Amygdala (tissue), 56 donors: ENCODE results near the gene UGT1A9.

Experiments
- DNase-seq, 56 donors: peaks; one replicate each; lab custom pipeline; 2025; lab: John Stamatoyannopoulos, UW

UGT1A9 gene

DNA sequence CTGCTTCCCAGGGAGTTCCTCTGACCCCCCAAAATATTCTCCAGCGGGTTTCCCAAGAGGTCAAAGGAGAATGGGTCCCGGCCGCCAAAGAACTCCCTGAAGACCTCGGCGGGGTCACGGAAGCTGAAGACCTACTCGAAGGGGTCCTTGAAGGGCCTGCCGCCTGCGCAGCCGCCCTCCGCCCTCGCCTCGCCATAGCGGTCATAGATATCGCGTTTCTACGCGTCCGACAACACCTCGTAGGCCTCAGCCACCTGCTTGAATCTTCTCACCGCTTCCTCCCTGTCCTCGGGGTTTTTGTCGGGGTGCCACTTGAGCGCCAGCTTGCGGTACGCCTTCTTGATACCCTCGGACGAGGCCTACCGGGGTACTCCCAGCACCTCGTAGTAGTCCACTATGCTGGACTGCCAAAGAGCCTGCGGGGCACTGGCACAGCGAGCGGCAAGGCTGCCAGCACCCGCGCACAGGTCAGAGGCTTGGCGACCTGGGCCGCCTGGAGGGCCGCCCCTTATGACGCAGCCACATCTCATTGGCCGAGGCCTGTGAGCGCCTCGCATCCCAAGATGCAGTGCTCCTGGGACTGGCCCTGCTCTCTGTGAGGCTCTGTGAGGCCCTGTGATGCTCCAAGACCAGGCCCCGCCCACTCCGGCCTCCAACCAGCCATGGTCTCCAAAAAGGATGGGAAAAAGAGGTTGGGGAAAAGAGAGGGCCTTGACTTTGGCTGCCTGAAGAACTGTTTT is 83.3 kb downstream of the UGT1A9 start:
- DNase-seq, result no peak

DNA sequence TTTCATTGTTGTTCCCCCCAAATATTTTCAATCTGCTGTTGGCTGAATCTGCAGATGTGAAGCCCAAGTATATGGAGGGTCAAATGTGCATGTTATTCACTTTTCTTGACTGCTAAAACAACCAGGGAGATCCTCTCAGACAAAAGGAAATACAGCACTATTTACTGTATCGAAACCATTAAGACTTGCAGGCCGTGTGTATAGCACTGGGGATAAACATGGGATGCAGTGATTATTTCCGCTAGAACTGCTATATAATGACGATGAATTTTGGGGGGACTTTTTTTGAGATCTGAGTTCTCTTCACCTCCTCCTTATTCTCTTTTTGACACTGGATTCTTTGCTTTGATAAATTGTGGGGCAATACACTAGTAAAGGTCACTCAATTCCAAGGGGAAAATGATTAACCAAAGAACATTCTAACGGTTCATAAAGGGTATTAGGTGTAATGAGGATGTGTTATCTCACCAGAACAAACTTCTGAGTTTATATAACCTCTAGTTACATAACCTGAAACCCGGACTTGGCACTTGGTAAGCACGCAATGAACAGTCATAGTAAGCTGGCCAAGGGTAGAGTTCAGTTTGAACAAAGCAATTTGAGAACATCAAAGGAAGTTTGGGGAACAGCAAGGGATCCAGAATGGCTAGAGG is 84.9 kb downstream of the UGT1A9 start:
- no peak for DNase-seq

DNA sequence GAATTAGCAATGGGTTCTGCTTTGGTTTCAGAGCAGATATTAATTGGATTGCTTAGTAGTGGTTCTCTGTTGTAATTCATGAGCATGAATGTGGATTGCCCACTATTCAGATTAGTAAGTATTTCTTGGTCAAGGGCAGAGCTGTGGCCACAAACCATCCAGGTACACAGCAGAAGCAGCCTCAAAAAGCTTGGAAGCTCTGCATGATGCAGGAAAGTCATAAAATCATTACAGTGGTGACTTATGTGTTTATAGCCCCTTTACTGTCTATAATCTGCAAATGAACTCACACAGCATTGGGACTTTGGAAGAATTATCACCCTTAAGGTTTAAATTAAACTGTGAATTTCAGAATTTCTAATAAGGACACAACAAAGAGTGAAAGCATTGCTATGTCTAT is 86.4 kb downstream of the UGT1A9 start:
- no peak for DNase-seq

DNA sequence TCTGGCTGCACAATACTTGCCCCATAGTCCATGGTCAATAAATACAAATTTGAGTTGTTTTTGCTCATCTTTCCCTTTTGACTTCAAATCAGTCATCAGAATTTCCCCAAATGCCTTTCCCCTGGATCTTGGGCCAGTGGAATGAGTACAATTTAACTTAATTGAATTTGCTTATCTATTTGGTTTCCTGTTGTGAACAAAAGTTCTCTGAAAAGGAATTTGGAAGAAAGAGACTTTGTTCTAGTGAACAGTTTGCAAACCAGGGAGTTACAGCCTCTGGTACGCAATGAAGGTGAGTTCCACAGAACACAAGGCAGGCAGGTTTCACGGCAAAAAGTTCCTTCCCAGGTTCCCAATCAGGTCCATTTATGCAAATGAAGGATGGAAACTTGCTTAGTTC is 87.2 kb downstream of the UGT1A9 start:
- DNase-seq, result no peak

DNA sequence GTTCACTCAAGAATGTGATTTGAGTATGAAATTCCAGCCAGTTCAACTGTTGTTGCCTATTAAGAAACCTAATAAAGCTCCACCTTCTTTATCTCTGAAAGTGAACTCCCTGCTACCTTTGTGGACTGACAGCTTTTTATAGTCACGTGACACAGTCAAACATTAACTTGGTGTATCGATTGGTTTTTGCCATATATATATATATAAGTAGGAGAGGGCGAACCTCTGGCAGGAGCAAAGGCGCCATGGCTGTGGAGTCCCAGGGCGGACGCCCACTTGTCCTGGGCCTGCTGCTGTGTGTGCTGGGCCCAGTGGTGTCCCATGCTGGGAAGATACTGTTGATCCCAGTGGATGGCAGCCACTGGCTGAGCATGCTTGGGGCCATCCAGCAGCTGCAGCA is 88.3 kb downstream of the UGT1A9 start, which contains the start of gene UGT1A1:
UGT1A1 (plus strand) TSS at position 228 of the 400 bp plus-strand sequence; CDS start at position 246, 18 bp downstream.
- DNase-seq, result no peak

DNA sequence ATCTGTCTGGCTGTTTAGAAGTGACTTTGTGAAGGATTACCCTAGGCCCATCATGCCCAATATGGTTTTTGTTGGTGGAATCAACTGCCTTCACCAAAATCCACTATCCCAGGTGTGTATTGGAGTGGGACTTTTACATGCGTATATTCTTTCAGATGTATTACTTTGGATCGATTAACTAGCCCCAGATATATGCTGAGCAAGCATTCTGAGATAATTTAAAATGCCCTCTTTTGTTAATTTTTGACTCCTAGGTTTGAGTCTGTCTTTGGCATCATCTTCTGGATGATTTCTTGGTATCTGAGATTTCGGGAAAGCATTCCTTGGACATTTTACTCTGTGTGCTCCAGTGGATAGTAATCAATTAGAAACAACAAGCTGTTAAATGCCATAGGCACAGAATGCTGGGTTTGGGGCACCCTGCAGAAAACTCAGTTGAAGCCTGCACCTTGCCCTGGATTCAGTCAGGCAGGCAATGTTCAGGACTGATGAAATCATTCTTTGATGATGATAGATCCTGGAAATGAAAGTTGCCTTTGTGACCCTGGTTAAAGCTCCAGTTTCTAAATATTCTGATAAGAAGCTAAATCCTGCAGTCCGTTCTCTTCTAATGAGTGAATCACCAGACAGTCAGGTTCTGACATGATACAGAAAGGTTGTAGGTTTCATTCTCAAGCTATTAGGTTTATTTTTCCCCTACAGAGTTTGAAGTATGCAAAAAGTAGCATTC is 89.5 kb downstream of the UGT1A9 start:
- no peak for DNase-seq

DNA sequence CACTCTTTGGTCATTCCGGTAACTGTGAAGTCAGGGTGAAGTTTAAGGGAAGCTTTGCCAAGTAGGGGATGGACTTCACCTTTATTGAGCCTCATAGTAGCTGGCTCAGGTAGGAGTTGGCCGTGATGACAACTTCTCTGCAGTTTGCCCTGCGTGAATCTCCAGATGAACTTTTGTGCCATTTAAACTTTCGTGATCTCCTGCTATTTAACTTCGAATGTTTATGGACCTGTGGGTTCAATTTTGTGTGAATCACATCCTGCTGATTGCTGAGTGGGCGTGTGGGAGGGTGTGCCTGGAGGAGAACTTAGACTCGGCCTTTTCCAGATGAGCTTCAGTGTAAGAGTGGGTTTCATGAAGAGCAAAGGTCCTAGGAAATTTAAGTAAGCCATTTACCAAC is 92.6 kb downstream of the UGT1A9 start:
- no peak for DNase-seq

DNA sequence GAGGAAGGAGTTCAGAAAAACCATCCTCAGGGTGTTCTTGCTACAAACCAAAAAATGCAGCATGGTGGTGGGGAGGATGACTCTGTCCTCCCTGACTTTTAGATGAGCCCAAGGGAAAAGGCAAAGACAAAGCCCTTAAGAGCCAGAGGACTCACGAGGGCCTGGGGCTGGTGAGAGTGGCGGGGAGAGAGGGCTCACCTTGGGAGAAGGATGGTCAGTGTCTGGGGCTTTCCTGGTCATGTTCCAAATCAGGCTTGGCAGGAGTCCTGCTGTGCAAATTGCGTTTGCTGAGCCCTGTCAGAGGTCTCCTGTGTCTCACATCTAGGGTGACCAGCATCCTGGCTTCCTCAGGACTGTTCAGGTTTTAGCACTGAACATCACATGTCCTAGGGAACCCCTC is 93.1 kb downstream of the UGT1A9 start:
- DNase-seq, result no peak

DNA sequence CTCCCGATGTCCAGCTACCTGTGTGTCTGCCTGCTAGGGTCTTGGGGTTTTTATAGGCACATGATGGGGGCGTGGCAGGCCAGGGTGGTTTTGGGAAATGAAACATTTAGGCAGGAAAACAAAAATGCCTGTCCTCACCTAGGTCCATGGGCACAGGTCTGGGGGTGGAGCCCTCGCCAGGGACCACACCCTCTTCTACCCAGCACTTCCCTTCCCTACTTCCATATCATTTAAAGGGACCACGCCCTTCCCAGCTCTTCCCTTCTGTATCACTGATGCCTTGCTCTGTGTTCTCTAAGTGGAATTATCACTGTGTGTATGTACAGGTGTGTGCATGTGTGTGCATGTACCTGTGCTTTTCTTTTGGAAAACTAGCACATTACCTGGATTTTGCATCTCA is 94.7 kb downstream of the UGT1A9 start:
- DNase-seq, result no peak

DNA sequence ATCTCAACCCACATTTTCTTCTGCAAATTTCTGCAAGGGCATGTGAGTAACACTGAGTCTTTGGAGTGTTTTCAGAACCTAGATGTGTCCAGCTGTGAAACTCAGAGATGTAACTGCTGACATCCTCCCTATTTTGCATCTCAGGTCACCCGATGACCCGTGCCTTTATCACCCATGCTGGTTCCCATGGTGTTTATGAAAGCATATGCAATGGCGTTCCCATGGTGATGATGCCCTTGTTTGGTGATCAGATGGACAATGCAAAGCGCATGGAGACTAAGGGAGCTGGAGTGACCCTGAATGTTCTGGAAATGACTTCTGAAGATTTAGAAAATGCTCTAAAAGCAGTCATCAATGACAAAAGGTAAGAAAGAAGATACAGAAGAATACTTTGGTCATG is 96.4 kb downstream of the UGT1A9 start:
- no peak for DNase-seq

DNA sequence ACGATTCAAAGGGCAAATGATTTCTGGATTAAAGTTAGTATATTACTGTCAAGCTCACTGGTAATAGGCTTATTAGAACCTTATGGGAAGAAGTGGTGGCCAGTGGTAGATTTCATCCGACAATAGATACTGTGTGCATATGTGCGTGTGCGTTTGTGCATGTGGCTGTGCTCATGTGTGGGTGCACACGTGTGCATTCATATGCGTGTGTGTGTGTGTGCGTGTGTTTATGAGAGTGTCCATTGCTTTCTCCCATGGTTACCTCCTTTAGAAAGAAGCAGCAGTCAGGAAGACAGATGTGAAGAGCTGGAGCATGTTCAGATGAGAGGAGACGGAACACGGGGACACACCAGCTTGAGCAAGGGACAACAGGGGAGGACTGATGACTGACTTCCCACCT is 97.6 kb downstream of the UGT1A9 start:
- no peak for DNase-seq

DNA sequence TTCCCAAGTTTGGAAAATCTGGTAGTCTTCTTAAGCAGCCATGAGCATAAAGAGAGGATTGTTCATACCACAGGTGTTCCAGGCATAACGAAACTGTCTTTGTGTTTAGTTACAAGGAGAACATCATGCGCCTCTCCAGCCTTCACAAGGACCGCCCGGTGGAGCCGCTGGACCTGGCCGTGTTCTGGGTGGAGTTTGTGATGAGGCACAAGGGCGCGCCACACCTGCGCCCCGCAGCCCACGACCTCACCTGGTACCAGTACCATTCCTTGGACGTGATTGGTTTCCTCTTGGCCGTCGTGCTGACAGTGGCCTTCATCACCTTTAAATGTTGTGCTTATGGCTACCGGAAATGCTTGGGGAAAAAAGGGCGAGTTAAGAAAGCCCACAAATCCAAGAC is 100.5 kb downstream of the UGT1A9 start:
- no peak for DNase-seq

DNA sequence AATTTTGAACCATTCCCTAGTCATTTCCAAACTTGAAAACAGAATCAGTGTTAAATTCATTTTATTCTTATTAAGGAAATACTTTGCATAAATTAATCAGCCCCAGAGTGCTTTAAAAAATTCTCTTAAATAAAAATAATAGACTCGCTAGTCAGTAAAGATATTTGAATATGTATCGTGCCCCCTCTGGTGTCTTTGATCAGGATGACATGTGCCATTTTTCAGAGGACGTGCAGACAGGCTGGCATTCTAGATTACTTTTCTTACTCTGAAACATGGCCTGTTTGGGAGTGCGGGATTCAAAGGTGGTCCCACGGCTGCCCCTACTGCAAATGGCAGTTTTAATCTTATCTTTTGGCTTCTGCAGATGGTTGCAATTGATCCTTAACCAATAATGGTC is 100.9 kb downstream of the UGT1A9 start:
- no peak for DNase-seq

DNA sequence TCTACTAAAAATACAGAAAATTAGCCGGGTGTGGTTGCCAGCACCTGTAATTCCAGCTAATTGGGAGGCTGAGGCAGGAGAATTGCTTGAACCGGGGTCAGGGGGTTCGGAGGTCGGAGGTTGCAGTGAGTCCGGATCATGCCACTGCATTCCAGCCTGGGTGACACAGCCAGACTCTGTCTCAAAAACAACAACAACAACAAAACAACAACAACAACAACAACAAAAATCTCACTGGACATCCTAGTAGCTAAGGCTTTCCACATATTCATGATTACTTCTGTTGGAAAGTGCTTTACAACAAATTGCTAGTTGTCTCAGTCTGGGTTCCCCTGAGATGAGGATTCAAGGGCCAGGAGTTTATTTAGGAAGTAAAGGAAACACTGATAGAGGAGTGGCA is 102.2 kb downstream of the UGT1A9 start:
- no peak for DNase-seq

DNA sequence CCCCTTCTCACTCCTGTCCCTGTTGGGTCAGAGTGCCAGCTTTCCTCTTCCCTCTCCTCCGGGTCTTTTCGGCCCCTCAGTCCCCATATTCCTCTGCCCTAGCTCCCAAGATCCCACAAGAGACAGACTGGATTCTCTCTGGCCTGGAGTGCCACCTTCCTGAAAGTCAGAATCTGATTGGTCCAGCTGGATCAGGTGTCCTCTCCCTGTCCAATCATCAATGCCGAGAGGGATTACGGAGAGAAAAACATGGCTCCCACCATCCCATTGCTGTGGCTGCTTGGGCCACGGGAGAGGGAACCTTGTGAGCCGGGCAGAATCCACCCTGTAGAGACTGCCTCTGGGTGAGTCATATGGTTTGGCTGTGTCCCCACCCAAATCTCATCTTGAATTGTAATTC is 103.7 kb downstream of the UGT1A9 start:
- DNase-seq, result no peak

DNA sequence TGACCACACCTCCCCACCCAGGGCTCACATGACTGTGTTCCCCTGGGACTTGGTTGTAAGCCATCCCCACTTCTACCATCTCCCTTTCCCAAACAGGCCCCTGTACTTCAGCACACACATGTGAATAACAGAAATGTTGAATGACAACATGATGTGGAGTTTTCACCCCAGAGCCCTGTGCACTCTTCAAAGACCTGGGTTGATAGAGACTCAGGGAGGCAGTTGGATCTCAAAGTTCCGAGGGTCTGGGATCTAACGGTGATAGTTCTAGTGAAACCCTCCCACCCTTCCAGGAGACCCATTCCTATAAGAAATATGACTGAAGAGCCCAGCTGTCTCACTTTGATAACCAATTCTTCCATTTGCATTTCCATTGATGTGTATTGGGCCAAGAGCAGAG is 106.3 kb downstream of the UGT1A9 start, which contains the start of gene MROH2A:
MROH2A (plus strand) TSS at position 301 of the 400 bp plus-strand sequence. CDS start 1,029 bp downstream, outside the sequence.
- no peak for DNase-seq

DNA sequence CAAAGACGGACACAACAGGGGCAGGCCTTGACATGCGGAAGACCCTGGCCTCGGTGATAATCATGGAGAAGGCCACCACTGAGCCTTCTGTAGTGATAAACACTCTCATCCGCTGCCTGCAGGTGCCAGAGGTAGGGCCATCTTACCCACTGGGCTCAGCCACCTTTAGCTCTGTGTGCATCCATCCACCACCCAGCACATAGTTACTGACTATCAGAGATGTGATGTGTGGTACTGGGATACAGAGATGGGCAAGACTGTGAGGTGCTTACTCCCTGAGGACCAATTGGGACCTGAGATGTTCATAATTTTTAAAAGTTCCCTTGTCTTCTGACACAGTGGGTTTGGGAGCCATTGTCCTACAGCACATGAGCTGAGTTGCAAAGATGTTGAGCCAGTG is 108.0 kb downstream of the UGT1A9 start:
- no peak for DNase-seq

DNA sequence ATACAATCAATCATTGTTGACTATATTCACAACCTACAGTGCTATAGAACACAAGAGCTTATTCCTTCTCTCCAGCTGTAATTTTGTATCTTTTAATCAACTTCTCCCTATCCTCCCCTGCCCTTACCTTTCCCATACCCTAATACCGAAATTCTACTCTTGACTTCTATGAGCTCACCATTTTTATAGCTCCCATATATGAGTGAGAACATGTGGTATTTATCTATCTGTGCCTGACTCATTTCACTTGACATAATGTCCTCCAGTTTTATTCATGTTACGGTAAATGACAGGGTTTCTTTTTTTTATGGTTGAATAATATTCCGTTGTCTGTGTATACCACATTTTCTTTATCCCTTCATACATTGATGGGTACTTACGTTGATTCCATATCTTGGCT is 109.1 kb downstream of the UGT1A9 start:
- DNase-seq, result no peak

DNA sequence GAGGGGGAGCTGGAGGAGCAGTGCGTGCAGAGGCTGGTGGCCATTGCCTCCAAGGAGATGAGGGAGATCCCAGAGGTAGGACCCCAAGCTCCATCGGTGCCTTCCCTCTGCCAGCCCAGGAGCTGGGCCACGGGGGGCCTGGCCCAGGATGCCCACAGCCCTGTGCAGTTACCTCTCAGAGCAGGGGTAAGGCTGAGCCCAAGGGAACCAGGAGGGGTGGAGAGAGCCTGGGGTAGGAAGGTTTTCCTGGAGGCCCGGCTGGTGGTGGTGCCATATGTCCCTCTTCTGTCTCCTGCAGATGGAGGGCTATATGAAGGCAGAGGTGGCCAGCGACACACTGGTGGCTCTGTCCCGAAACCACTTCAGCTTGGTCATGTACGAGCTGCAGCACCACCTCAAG is 117.9 kb downstream of the UGT1A9 start:
- DNase-seq, result no peak

DNA sequence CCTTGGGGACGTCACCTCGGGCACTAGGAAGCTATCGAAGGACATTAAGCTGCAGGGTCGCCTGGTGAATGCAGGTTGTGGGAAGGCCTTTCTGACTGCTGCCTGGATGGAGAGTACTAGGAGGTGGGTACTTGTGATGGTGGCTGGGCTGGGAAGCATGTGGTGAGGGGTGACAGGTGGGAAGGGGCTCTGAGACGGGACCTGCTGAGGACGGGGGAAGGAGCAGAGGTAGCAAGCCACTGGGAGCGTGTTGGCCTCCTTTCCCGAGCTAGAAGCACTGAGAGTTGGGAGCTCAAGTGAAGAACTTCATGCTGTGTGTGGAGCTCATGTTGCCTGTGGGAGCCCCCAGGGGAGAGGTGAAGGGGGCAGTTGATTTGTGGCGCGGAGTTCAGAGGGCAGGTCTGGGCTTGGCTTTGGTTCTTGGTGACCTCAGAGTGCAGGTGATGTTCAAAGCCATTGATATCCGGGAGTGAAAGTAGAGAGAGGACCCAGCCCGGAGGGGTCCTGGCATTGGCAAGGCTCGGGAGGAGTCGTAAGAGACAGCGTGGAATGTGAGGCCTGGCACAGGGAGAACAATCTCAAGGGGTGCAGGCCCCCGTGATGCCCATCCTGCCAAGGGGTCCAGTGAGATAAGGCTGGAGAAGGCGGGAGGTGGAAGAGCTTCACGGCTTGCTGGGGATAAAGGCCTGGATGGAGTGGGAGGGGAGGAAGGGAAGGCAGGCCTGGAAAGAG is 119.6 kb downstream of the UGT1A9 start:
- DNase-seq, result no peak

DNA sequence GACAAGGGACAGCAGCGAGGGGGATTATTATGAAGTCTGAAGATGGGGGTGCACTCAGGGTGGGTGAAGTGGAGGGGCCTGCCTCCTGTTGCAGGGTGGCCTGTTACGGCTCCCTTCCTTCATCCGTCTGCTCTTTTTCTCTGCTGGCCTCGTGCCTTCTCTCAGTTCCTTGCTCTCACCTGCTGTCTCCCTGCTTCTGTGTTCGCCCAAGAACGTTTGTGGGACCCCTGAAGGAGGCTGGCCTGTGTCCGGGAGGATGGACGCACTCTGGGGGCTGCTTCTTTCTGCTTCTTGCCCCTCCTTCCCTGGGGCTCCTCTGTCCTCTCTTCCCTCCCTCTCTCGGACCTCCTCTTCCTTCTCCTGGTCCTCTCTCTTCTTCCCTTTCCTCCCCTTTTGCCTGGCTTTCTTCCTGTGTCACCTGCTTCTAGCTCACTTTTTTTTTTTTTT is 120.2 kb downstream of the UGT1A9 start:
- DNase-seq, result no peak
